ENCODE measurements around the gene RNF130. TPM values are rescaled to one million over a fixed set of nuclear protein-coding genes. Genes with fewer than 3 reads are reported as not detected.

Gene RNF130
- total RNA-seq, 1 donor from 2014 or later, result 36.6 TPM

- TF ChIP-seq CTCF (conservative IDR thresholded peaks at IDR 0.05; ENCODE audit: low read depth, low read length), result no peak
- no peak overlapping the region for H3K4me3 ChIP-seq (ENCODE audit: low read depth, low read length)
- no peak for DNase-seq (ENCODE audit: low read depth)
Observed at GRCh38 chr5:180103487-180104167, 32.1 kb upstream of the RNF130 start.

GRCh38 chr5:180102636-180103035 lies 31.1 kb upstream of the RNF130 start:
- no peak for TF ChIP-seq CTCF (conservative IDR thresholded peaks at IDR 0.05; ENCODE audit: low read depth, low read length)
- H3K4me3 ChIP-seq (ENCODE audit: low read depth, low read length), result no peak overlapping the region
- DNase-seq (ENCODE audit: low read depth), result no peak

GRCh38 chr5:180101451-180102105 lies 30.0 kb upstream of the RNF130 start:
- DNase-seq (ENCODE audit: low read depth), result no peak
- TF ChIP-seq CTCF (conservative IDR thresholded peaks at IDR 0.05; ENCODE audit: low read depth, low read length), result no peak
- H3K4me3 ChIP-seq (ENCODE audit: low read depth, low read length), result no peak overlapping the region

GRCh38 chr5:180100621-180101450 lies 29.3 kb upstream of the RNF130 start:
- no peak for TF ChIP-seq CTCF (conservative IDR thresholded peaks at IDR 0.05; ENCODE audit: low read depth, low read length)
- H3K4me3 ChIP-seq (ENCODE audit: low read depth, low read length), result no peak overlapping the region
- DNase-seq (ENCODE audit: low read depth), result no peak

GRCh38 chr5:180099733-180100611 lies 28.4 kb upstream of the RNF130 start:
- DNase-seq (ENCODE audit: low read depth), result no peak
- H3K4me3 ChIP-seq (ENCODE audit: low read depth, low read length), result no peak overlapping the region
- no peak for TF ChIP-seq CTCF (conservative IDR thresholded peaks at IDR 0.05; ENCODE audit: low read depth, low read length)

- DNase-seq (ENCODE audit: low read depth), result no peak
- no peak for TF ChIP-seq CTCF (conservative IDR thresholded peaks at IDR 0.05; ENCODE audit: low read depth, low read length)
- no peak overlapping the region for H3K4me3 ChIP-seq (ENCODE audit: low read depth, low read length)
Observed at GRCh38 chr5:180098991-180099732, 27.6 kb upstream of the RNF130 start.

Measured in epithelial cell of proximal tubule (primary cell).